Measurements from ENCODE around the gene MYO16.

The MYO16 gene

DNA sequence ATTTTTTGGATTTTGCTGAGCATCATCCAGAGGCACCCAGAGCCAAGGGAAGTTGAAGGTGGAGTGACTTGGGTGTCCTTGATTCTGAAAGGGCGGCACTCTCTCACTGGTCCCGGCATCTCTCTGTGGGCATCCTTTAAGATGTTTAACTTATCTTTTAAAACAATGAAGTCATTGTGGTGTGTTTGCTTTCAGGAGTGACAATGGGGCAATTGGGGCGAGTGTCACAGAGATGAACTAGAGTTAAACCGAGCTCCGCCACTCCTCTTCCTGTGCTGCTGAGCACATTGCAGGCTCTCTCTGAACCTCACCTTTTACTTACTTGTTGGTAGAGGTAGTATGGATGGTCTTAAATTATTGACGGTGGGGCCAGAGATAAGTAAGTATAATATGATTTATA, 295.7 kb downstream of the MYO16 start:
- Histone ChIP-seq H3K9me3 (no peaks in the 10 kb centered on the region), H3K36me3 (no peaks in the 10 kb centered on the region), H3K4me1 (peaks cover 0 to 1% (median 0%) of the 10 kb centered on the region in 4 donors), H3K27ac (no peak overlapping the region), H3K4me3 (no peak overlapping the region), H3K27me3 (no peaks in the 10 kb centered on the region)
- TF ChIP-seq, protein P1, sequence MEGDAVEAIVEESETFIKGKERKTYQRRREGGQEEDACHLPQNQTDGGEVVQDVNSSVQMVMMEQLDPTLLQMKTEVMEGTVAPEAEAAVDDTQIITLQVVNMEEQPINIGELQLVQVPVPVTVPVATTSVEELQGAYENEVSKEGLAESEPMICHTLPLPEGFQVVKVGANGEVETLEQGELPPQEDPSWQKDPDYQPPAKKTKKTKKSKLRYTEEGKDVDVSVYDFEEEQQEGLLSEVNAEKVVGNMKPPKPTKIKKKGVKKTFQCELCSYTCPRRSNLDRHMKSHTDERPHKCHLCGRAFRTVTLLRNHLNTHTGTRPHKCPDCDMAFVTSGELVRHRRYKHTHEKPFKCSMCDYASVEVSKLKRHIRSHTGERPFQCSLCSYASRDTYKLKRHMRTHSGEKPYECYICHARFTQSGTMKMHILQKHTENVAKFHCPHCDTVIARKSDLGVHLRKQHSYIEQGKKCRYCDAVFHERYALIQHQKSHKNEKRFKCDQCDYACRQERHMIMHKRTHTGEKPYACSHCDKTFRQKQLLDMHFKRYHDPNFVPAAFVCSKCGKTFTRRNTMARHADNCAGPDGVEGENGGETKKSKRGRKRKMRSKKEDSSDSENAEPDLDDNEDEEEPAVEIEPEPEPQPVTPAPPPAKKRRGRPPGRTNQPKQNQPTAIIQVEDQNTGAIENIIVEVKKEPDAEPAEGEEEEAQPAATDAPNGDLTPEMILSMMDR (IDR thresholded peaks at IDR 0.05): no peak
- DNase-seq: no peak
- intact Hi-C loops (cut with DNase I; ENCODE audit: low total_unique reads): no loop called here

DNA sequence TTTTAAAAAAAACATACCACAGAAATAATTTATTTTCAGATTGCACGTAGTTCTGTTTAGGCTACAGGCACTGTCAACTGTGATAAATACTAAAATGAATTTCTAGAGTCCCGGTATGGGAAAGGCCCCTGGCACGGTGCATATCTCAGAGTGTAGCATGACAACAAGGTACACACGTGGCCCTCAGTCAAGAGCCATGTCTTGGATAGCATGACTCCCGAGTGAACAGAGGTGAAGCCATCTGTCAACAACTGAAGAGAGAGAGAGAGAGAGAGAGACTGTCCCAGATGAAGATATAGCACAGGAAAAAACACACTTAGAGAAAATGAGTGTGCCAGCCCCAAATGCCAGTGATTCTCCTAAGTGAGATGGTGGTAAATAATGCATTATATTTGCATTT, 297.5 kb downstream of the MYO16 start:
- H3K9me3 ChIP-seq: no peaks in the 10 kb centered on the region
- no peaks in the 10 kb centered on the region for H3K4me1 ChIP-seq
- DNase-seq: no peak
- H3K36me3 ChIP-seq: no peaks in the 10 kb centered on the region
- no peak overlapping the region for H3K4me3 ChIP-seq
- TF ChIP-seq, protein P1 (IDR thresholded peaks at IDR 0.05): no peak
- no peak overlapping the region for H3K27ac ChIP-seq
- no peaks in the 10 kb centered on the region for H3K27me3 ChIP-seq
- intact Hi-C loops (cut with DNase I; ENCODE audit: low total_unique reads): no loop called here

DNA sequence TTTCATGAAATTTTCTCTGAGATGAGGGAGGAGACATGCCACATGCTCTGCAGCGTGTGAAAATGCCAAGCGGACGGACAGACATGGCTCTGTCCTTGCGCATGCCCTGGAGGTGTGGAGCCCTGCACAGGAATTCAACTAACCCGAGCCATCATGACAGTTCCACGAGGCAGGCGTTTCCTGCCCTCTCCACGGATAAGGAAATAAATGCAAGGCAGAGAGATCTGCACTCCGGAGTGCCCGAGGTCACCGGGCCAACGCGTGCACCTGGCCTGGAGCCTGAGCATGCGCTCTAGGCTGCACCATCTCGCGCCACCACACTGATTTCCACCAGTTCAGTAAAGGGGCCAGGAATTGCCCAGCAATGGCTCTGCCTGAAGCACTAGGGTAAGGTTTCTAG, 298.2 kb downstream of the MYO16 start:
- Histone ChIP-seq H3K4me1 (no peaks in the 10 kb centered on the region), H3K27me3 (no peaks in the 10 kb centered on the region), H3K27ac (no peak overlapping the region), H3K9me3 (no peaks in the 10 kb centered on the region), H3K36me3 (no peaks in the 10 kb centered on the region), H3K4me3 (no peak overlapping the region)
- TF ChIP-seq, protein P1 (IDR thresholded peaks at IDR 0.05): no peak
- DNase-seq: no peak
- intact Hi-C loops (cut with DNase I; ENCODE audit: low total_unique reads): no loop called here

DNA sequence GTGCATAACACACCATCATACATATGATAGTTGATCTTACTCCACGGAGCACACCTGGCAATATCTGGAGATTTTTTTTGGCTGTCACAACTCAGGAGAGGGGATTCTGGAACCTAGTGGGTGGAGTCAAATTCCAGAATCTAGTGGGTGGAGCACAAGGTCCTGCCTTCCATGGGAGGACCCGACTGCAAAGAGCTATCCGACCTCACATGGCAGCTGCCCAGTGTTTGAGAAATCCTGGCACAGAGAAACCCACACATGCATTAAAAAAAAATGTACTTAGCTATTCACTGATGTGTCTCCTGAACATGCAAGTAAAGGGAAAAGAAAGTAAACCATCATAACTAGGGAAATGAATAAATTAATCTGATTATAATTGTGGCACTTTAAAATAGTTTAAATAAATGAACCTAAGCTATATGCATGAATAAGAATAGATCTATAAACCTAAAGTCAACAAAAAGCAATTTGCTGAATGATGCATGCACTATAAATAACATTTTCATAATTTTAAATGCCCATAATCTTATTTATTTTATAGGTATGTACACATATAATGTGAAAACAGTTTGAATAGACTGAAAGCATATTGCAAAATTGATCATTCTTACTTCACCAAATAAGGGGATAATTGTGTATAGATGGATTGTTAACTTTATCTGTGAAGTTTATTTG, 300.3 kb downstream of the MYO16 start:
- Histone ChIP-seq H3K27ac (no peak overlapping the region), H3K36me3 (no peaks in the 10 kb centered on the region), H3K4me1 (no peaks in the 10 kb centered on the region), H3K4me3 (no peak overlapping the region), H3K27me3 (no peaks in the 10 kb centered on the region), H3K9me3 (no peaks in the 10 kb centered on the region)
- intact Hi-C loops (cut with DNase I; ENCODE audit: low total_unique reads): no loop called here
- no peak for DNase-seq
- TF ChIP-seq, protein P1 (IDR thresholded peaks at IDR 0.05): no peak

DNA sequence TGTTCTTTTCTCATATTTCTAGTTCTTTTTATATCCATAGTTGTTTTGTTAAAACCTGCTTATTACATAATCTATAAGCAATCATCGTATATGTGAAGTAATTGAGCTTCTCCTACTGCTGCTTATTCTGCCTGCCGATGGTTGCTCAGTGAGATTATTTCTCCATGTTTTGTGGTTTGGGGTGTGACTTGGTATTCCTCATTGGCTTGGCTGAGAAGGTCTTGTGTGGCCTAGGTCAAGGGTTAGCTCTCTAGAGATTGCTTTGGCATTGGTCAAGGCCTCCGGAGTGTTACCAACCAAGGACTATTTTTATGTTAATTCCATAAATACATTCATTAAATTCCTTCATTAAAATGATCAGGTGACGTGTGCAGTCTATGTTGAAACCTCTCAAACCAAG, 302.8 kb downstream of the MYO16 start:
- TF ChIP-seq, protein P1 (IDR thresholded peaks at IDR 0.05): no peak

DNA sequence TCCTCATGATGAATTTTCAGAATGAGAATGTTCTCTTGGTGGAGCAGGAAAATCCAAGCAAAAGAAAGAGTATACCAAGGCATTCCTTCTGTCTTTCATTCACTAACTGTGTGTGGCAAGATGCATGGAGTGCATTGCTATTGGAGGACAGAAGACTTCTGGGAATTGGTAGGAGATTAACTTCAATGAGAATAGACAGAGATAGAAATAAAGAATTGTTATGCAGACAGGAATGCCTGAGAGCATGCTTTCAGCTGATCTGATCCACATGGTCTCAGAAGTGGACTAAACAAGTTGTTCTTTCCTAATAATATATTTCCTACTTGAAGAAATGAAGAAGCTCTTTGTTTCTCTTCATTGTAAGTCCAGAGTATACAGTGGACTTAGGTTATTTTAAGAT, 303.6 kb downstream of the MYO16 start:
- H3K27ac ChIP-seq: no peak overlapping the region
- intact Hi-C loops (cut with DNase I; ENCODE audit: low total_unique reads): no loop called here
- H3K36me3 ChIP-seq: no peaks in the 10 kb centered on the region

More for the DNA sequence above, 302.8 kb downstream of the MYO16 start:
- Histone ChIP-seq H3K27ac (no peak overlapping the region), H3K4me1 (no peaks in the 10 kb centered on the region), H3K27me3 (no peaks in the 10 kb centered on the region), H3K9me3 (no peaks in the 10 kb centered on the region), H3K4me3 (no peak overlapping the region), H3K36me3 (no peaks in the 10 kb centered on the region)
- intact Hi-C loops (cut with DNase I; ENCODE audit: low total_unique reads): no loop called here
- DNase-seq: no peak

More for the DNA sequence above, 303.6 kb downstream of the MYO16 start:
- no peaks in the 10 kb centered on the region for H3K4me1 ChIP-seq
- no peak overlapping the region for H3K4me3 ChIP-seq
- no peaks in the 10 kb centered on the region for H3K27me3 ChIP-seq
- DNase-seq: no peak
- peaks cover 0 to 2% (median 0%) of the 10 kb centered on the region in 3 donors for H3K9me3 ChIP-seq
- TF ChIP-seq, protein P1 (IDR thresholded peaks at IDR 0.05): no peak
